HEK293T (cell line): Measurements from ENCODE around the gene FAF2.

ENCODE experiments used
- CTCF ChIA-PET: fragments of 350-600 bp; formaldehyde crosslinking; extraction: SDS; loops from one replicate; lab custom pipeline; 2021; ENCODE audit warnings: antibody characterized with exemption, inconsistent platforms; lab: Yijun Ruan, JAX
- POLR2A ChIA-PET: fragments of 350-600 bp; formaldehyde crosslinking; extraction: SDS; loops from one replicate; lab custom pipeline; 2020; ENCODE audit warnings: antibody characterized with exemption, inconsistent platforms; lab: Yijun Ruan, JAX
- DNase-seq: peaks from one replicate; pipeline ENCODE4 v3.0.0; 2012; ENCODE audit warnings: mixed read lengths; ENCODE audit errors: extremely low spot score
- ARNT ChIP-seq: fragments of 450-650 bp; IDR thresholded peaks from 2 replicates; pipeline ENCODE4 v1.6.1; 2017; ENCODE audit warnings: mild to moderate bottlenecking
- BHLHE40 ChIP-seq: fragments of 450-650 bp; IDR thresholded peaks from 2 replicates; pipeline ENCODE4 v1.6.1; 2016; ENCODE audit warnings: mild to moderate bottlenecking, moderate library complexity, borderline replicate concordance
- CTBP1 ChIP-seq: fragments of 450-650 bp; IDR thresholded peaks from 2 replicates; pipeline ENCODE4 v1.6.1; 2016; ENCODE audit warnings: borderline replicate concordance
- ELF4 ChIP-seq: fragments of 450-650 bp; IDR thresholded peaks from 2 replicates; pipeline ENCODE4 v1.6.1; 2017; ENCODE audit warnings: antibody characterized with exemption
- FOXA1 ChIP-seq: fragments of 450-650 bp; IDR thresholded peaks from 2 replicates; pipeline ENCODE4 v1.6.1; 2016; ENCODE audit warnings: mild to moderate bottlenecking
- FOXK2 ChIP-seq: fragments of 450-650 bp; IDR thresholded peaks from 2 replicates; pipeline ENCODE4 v1.6.1; 2016; ENCODE audit warnings: mild to moderate bottlenecking
- FOXM1 ChIP-seq: fragments of 450-650 bp; IDR thresholded peaks from 2 replicates; pipeline ENCODE4 v1.6.1; 2017; ENCODE audit warnings: mild to moderate bottlenecking, borderline replicate concordance
- HDGF ChIP-seq: fragments of 450-650 bp; IDR thresholded peaks from 2 replicates; pipeline ENCODE4 v1.6.1; 2017; ENCODE audit warnings: antibody characterized with exemption, borderline replicate concordance
- L3MBTL2 ChIP-seq: fragments of 450-650 bp; conservative IDR thresholded peaks from 2 replicates; pipeline ENCODE4 v1.6.1; 2016; ENCODE audit warnings: mild to moderate bottlenecking
- LEF1 ChIP-seq: fragments of 450-650 bp; IDR thresholded peaks from 2 replicates; pipeline ENCODE4 v1.6.1; 2017; ENCODE audit warnings: mild to moderate bottlenecking, borderline replicate concordance
- NFRKB ChIP-seq: fragments of 450-650 bp; IDR thresholded peaks from 2 replicates; pipeline ENCODE4 v1.6.1; 2016; ENCODE audit warnings: mild to moderate bottlenecking, moderate library complexity
- SP1 ChIP-seq: fragments of 450-650 bp; IDR thresholded peaks from 2 replicates; pipeline ENCODE4 v1.6.1; 2017
- SUZ12 ChIP-seq: fragments of 450-650 bp; IDR thresholded peaks from 2 replicates; pipeline ENCODE4 v1.6.1; 2016; ENCODE audit warnings: mild to moderate bottlenecking
- TARDBP ChIP-seq: fragments of 450-650 bp; IDR thresholded peaks from 2 replicates; pipeline ENCODE4 v1.6.1; 2016
- ZNF384 ChIP-seq: fragments of 450-650 bp; IDR thresholded peaks from 2 replicates; pipeline ENCODE4 v1.6.1; 2016
- TF ChIP-seq, protein P1 (sequence below): fragments of 450-650 bp; IDR thresholded peaks from 2 replicates; pipeline ENCODE4 v1.6.1; 2016

FAF2 gene

DNA sequence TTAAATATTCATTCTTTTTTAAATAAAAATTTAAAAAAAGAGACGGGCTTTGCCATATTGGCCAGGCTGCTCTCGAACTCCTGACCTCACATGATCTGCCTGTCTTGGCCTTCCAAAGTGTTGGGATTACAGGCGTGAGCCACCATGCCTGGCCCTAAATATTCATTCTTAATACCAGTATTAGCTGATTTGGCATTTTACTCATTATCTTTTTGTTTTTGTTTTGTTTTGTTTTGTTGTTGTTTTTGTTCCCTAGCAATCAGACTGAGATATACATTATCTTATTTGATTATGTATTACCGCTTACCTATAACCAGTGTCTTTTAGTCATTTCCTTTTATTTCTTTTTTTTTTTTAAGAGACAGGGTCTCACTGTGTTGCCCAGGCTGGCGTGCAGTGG, 51.1 kb downstream of the FAF2 start:
- TF ChIP-seq CTBP1 (no peak), L3MBTL2 (no peak), ZNF384 (no peak), BHLHE40 (no peak), LEF1 (no peak), FOXK2 (no peak), SUZ12 (no peak), FOXA1 (no peak), HDGF (no peak), NFRKB (no peak), ELF4 (no peak), TARDBP (no peak), ARNT (no peak), SP1 (no peak)
- TF ChIP-seq, protein P1, sequence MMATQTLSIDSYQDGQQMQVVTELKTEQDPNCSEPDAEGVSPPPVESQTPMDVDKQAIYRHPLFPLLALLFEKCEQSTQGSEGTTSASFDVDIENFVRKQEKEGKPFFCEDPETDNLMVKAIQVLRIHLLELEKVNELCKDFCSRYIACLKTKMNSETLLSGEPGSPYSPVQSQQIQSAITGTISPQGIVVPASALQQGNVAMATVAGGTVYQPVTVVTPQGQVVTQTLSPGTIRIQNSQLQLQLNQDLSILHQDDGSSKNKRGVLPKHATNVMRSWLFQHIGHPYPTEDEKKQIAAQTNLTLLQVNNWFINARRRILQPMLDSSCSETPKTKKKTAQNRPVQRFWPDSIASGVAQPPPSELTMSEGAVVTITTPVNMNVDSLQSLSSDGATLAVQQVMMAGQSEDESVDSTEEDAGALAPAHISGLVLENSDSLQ: no peak
- no peak for DNase-seq
- ChIA-PET CTCF (no interaction called here), POLR2A (interaction anchor here (1.1 kb wide), 1 partner anchor 38 kb away, joined by 3 read pairs; the partner anchor contains the start of gene RNF44)

DNA sequence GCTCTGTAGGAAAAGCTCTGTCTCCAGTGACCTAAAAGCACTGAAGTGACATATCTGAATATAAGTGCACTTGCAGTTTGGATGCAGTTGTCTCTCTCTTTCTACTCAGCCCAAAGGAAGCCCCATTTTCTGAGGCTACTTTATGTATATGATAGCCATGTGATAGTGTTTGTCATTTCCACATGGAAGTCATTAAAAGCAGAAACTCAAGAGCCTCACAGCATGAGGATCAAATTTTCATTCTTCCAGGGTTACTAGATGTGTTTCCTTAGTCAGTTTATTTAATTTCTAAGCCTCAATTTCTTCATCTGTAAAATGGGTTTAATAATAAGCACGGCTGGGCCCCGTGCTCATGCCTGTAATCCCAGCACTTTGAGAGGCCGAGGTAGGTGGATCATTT, 52.3 kb downstream of the FAF2 start:
- ChIA-PET CTCF (no interaction called here), POLR2A (interaction anchor here (1.1 kb wide), 1 partner anchor 37 kb away, joined by 3 read pairs; the partner anchor contains the start of gene RNF44)
- TF ChIP-seq HDGF (no peak), FOXM1 (no peak), SP1 (no peak), BHLHE40 (no peak), SUZ12 (no peak)
- no peak for DNase-seq

DNA sequence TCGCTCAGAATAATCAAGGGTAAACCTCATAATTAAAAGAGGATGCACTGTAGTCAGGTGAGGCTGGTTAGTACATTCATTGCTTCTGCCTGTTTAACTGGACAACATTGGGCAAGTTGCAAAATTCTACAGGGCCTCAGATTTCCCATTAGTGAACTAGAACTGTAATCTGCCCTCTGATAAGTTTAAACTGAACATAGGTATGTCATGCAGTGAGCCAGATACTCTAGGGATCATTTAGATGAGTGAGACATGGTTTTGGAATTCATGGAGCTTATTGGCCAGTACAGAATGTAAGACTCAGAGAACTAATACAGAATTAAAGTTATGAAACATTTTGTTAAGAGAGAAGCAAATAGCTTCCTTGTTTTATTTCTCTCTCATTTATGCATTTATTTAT, 53.1 kb downstream of the FAF2 start:
- DNase-seq: no peak
- ChIA-PET POLR2A (no interaction called here), CTCF (no interaction called here)
- TF ChIP-seq L3MBTL2: no peak
- TF ChIP-seq TARDBP: no peak
- no peak for TF ChIP-seq CTBP1
- no peak for TF ChIP-seq ELF4
- no peak for TF ChIP-seq HDGF
- no peak for TF ChIP-seq BHLHE40
- TF ChIP-seq, protein P1: no peak
- no peak for TF ChIP-seq LEF1
- no peak for TF ChIP-seq SUZ12
- no peak for TF ChIP-seq FOXM1

DNA sequence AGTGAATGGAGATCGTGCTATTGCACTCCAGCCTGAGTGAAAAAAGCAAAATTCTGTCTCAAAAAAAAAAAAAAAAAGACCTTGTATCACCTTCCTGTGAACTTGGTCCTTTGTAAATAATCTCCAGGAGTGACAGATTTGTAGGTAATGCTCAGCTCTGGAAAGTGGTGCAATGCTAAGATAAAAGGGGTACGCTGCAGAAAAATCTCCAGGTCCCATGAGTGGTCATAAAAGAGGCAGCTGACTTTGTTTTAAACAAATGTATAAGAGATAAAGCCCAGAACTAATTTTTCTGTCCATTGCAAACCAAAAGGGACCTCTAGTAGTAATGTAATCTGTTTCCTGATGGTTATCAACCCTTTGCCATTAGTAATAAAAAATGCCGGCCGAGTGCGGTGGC, 55.3 kb downstream of the FAF2 start:
- POLR2A ChIA-PET: no interaction called here
- TF ChIP-seq SP1: no peak
- TF ChIP-seq L3MBTL2: no peak
- no peak for TF ChIP-seq FOXA1
- no peak for TF ChIP-seq CTBP1
- no peak for DNase-seq
- CTCF ChIA-PET: no interaction called here

DNA sequence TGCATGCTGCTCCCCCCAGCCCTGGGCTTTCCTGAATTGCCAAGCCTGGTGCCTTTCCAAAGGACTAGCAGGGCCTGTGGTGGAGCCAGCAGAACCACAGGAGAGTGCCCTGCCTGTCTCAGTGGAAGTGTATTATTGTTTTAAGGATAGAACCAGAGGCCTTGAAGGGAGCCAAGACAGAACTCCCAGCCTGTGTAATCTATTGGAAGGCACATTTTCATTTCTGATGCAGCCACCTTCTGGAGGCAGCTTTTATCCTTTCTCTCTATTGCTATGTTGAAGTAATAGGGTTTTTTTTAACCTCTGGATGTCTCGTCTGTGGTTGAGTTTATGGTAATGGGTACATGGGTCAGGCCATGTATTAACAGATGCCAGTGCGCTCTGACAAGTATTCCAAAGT, 59.7 kb downstream of the FAF2 start:
- ChIA-PET POLR2A (no interaction called here), CTCF (no interaction called here)
- no peak for TF ChIP-seq SP1
- no peak for TF ChIP-seq TARDBP
- no peak for TF ChIP-seq ZNF384
- TF ChIP-seq L3MBTL2: no peak
- no peak for TF ChIP-seq FOXM1
- TF ChIP-seq LEF1: no peak
- no peak for TF ChIP-seq ARNT
- no peak for TF ChIP-seq NFRKB
- TF ChIP-seq HDGF: no peak
- TF ChIP-seq CTBP1: no peak
- TF ChIP-seq, protein P1: no peak
- no peak for TF ChIP-seq FOXK2
- no peak for DNase-seq

DNA sequence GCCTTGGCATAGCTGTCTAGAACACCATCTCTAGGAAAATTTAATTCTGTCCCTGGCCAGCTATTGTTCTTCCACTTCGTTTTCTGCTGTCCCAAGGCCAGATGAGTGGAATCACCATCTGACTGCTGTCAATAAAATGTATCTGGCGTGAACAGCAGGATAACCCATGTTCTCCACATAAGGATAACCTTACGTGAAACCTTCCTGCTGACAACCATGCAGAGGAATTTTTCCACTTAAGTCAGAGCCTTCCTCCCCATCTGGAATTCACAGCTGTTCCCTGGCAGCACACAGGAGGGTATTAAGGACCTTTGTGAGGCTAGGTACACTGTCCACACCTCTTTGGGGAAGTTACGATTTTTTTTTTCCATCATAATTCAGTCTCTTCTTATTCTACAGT, 60.4 kb downstream of the FAF2 start:
- ChIA-PET POLR2A (no interaction called here), CTCF (no interaction called here)
- DNase-seq: no peak
- no peak for TF ChIP-seq HDGF
- no peak for TF ChIP-seq CTBP1
- TF ChIP-seq FOXK2: no peak
- TF ChIP-seq, protein P1: no peak
- no peak for TF ChIP-seq ZNF384
- TF ChIP-seq LEF1: no peak
- no peak for TF ChIP-seq SUZ12
